ENCODE data around the gene PEA15.

PEA15 gene

GRCh38 chr1:160239582-160240299, 34.6 kb downstream of the PEA15 start:
- no peak for TF ChIP-seq CTCF (conservative IDR thresholded peaks at IDR 0.05)
- no peak overlapping the region for H3K27ac ChIP-seq

GRCh38 chr1:160243767-160244166, 38.6 kb downstream of the PEA15 start:
- TF ChIP-seq CTCF (conservative IDR thresholded peaks at IDR 0.05), result no peak
- H3K27ac ChIP-seq, result no peak overlapping the region

GRCh38 chr1:160244209-160244608, 39.0 kb downstream of the PEA15 start:
- H3K27ac ChIP-seq, result no peak overlapping the region
- TF ChIP-seq CTCF (conservative IDR thresholded peaks at IDR 0.05), result no peak

- H3K27ac ChIP-seq, result no peak overlapping the region
- TF ChIP-seq CTCF (conservative IDR thresholded peaks at IDR 0.05), result no peak
These were observed 40.2 kb downstream of the PEA15 start for GRCh38 chr1:160245434-160245833.

- no peak for TF ChIP-seq CTCF (conservative IDR thresholded peaks at IDR 0.05)
- H3K27ac ChIP-seq, result no peak overlapping the region
These were observed 41.9 kb downstream of the PEA15 start for GRCh38 chr1:160247053-160247452.

GRCh38 chr1:160251011-160251410, 45.8 kb downstream of the PEA15 start:
- H3K27ac ChIP-seq, result no peak overlapping the region
- no peak for TF ChIP-seq CTCF (conservative IDR thresholded peaks at IDR 0.05)

GRCh38 chr1:160251687-160252526, 46.7 kb downstream of the PEA15 start:
- peak overlapping the region; percentile 7; the same call in 1 of the 2 replicates for H3K27ac ChIP-seq
- TF ChIP-seq CTCF (conservative IDR thresholded peaks at IDR 0.05), result peak; percentile 81

Measured in VCaP (cell line).